OCI-LY7 (cell line): ENCODE measurements around the gene MINDY4.

ENCODE experiments used
- CTCF ChIP-seq: fragments of 200-600 bp; sonication (generic); conservative IDR thresholded peaks from 2 replicates; pipeline ENCODE4 v1.5.1; 2014; ENCODE audit warnings: mild to moderate bottlenecking, antibody characterized with exemption, low read length, moderate library complexity, mixed read lengths
- EZH2phosphoT487 ChIP-seq: fragments of 200-600 bp; sonication (generic); IDR thresholded peaks from 2 replicates; pipeline ENCODE4 v1.6.1; 2018; ENCODE audit warnings: low read depth, borderline replicate concordance, mild to moderate bottlenecking, mixed run types, antibody characterized with exemption, low read length, moderate library complexity, mixed read lengths

GRCh38 chr7:30752979-30753378 is 18.2 kb upstream of the MINDY4 start:
- TF ChIP-seq CTCF (no peak), EZH2phosphoT487 (no peak)
